ENCODE data around the gene GNA15. TPM values are rescaled to one million over a fixed set of nuclear protein-coding genes. Genes with fewer than 3 reads are reported as not detected.
"Not testable (repeated sequence)": the region's sequence is repeated elsewhere in the genome, so short reads cannot be mapped to it uniquely, and the experiment has no call there.

GNA15 gene
- total RNA-seq, 4 donors from 2014 or later, result 1.2 to 7.2 (median 2.9) TPM

DNA sequence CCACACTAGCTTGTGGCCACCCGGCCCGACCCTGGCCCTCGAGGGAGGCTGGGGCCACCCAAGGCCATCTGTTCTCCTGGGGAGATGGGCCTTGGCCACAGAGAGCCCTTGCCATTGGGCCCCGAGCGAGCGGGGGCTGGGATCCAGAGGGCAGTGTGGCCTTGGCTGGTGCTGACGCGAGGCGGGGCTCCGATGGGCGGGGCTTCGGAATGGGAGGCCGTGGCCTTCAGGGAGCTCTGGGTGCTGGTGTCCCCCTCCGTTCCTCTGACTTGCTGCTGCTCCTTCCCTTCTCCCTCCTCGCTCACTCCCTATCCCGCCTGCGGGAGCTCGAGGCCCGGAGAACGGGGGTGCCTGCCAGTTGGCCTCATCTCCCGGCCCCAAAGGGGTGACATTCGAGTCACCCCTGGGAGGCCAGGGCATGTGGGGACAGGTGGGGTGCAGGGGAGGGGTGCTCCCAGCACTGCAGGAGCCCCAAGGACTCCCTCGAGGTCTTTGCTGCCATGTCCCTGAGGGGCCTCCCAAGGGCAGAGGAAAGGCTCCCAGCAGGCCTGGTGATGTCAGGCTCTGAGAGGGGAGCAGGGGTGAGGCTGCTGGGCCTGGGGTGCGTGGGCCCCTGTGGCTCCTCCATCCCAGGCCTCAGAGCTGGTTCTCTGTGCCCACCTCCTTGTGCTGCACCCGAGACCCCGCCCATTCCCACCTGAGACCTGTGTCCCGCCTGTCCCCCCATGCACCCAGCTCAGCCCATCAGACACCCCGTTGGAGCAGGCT, 54.1 kb downstream of the GNA15 start:
- no peak for DNase-seq
- TF ChIP-seq, protein P1, sequence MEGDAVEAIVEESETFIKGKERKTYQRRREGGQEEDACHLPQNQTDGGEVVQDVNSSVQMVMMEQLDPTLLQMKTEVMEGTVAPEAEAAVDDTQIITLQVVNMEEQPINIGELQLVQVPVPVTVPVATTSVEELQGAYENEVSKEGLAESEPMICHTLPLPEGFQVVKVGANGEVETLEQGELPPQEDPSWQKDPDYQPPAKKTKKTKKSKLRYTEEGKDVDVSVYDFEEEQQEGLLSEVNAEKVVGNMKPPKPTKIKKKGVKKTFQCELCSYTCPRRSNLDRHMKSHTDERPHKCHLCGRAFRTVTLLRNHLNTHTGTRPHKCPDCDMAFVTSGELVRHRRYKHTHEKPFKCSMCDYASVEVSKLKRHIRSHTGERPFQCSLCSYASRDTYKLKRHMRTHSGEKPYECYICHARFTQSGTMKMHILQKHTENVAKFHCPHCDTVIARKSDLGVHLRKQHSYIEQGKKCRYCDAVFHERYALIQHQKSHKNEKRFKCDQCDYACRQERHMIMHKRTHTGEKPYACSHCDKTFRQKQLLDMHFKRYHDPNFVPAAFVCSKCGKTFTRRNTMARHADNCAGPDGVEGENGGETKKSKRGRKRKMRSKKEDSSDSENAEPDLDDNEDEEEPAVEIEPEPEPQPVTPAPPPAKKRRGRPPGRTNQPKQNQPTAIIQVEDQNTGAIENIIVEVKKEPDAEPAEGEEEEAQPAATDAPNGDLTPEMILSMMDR (IDR thresholded peaks at IDR 0.05), result no peak
- TF ChIP-seq POLR2A (IDR thresholded peaks at IDR 0.05), result no peak
- H3K4me1 ChIP-seq, result peaks cover 0 to 16% of the 10 kb centered on the region in 2 donors
- no peaks in the 10 kb centered on the region for H3K27me3 ChIP-seq
- intact Hi-C loops (cut with DNase I; ENCODE audit: low total_unique reads), result no loop called here
- no peak overlapping the region for H3K4me3 ChIP-seq
- no peak overlapping the region for H3K27ac ChIP-seq
- H3K9me3 ChIP-seq, result no peaks in the 10 kb centered on the region
- no peaks in the 10 kb centered on the region for H3K36me3 ChIP-seq

GRCh38 chr19:3190470-3190770, 54.6 kb downstream of the GNA15 start:
- intact Hi-C loops (cut with DNase I; ENCODE audit: low total_unique reads), result no loop called here
- H3K9me3 ChIP-seq, result no peaks in the 10 kb centered on the region
- no peaks in the 10 kb centered on the region for H3K36me3 ChIP-seq
- no peak for DNase-seq
- no peak overlapping the region for H3K27ac ChIP-seq
- H3K4me3 ChIP-seq, result no peak overlapping the region
- TF ChIP-seq, protein P1 (IDR thresholded peaks at IDR 0.05), result no peak
- TF ChIP-seq POLR2A (IDR thresholded peaks at IDR 0.05), result no peak
- H3K4me1 ChIP-seq, result peaks cover 0 to 16% of the 10 kb centered on the region in 2 donors
- H3K27me3 ChIP-seq, result no peaks in the 10 kb centered on the region

DNA sequence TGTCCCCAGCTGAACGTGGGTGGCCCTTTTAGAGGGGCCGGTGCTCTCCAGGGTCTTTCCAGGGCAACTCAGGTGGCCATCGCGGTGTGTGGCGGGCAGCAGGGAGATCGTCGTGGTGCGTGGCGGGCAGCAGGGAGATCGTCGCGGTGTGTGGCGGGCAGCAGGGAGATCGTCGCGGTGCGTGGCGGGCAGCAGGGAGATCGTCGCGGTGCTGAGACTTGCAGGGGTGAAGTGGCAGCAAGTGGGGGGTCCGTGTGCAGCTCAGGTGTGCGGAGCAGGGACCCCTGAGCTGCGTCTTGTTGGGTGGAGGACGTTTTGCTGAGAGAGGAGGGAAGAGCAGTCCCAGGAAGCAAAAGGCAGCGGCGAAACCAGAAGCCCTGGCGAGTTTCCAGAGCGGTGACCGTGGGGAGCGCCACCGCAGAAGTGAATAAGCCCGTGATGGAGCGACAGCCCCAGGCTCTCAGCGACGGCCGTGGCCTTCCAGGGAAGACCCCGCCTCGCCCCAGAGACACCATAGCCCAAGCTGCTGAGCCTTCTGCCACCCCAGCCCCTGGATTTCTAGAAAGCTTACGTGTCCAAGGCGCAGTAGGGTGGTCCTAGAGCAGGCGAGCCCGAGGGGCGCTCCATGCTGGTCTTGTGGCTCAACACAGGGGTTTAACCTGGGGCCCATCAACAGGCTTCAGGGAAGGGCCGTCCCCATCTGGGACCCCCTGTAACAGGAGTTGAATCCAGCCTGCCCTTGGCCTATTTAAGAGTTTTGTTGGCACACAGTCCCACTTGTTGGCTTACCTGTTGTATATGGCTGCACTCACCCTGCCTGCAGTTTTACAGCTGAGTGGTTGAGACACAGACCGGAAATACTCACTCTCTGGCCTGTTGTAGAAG, 55.3 kb downstream of the GNA15 start:
- Histone ChIP-seq H3K9me3 (no peaks in the 10 kb centered on the region), H3K27me3 (no peaks in the 10 kb centered on the region), H3K4me3 (no peak overlapping the region), H3K27ac (no peak overlapping the region), H3K4me1 (peaks cover 0 to 16% of the 10 kb centered on the region in 2 donors), H3K36me3 (no peaks in the 10 kb centered on the region)
- DNase-seq, result no peak
- intact Hi-C loops (cut with DNase I; ENCODE audit: low total_unique reads), result no loop called here
- TF ChIP-seq, protein P1 (IDR thresholded peaks at IDR 0.05), result no peak

DNA sequence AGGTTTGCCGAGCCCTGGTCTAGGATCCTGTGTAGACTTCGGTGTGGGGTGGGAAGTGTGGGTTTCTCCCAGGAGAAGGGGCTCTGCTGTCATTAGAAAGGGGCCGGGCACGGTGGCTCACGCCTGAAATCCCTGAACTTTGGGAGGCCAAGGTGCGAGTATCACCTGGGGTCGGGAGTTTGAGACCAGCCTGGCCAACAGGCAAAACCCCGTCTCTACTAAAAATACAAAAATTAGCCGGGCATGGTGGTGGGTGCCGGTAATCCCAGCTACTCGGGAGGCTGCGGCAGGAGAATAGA, 55.9 kb downstream of the GNA15 start:
- DNase-seq; H3K4me3 ChIP-seq; H3K9me3 ChIP-seq; H3K36me3 ChIP-seq; H3K27me3 ChIP-seq; intact Hi-C loops (cut with DNase I; ENCODE audit: low total_unique reads); H3K27ac ChIP-seq: not testable (repeated sequence)
- peaks cover 0 to 11% of the 10 kb centered on the region in 2 donors for H3K4me1 ChIP-seq

DNA sequence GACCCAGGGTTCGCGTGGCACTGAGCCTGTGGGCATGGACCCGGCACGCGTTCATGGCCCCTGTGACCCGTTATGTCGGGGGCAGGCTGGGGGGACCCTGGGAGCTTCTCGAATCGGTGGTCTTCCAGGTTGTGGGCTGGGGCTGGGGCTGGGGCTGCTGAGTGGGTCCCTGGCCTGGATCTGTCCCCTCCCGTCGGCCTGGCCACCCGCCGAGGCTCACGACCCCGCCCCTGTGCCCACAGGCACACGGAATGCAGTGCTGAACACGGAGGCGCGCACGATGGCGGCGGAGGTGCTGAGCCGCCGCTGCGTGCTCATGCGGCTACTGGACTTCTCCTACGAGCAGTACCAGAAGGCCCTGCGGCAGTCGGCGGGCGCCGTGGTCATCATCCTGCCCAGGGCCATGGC, 56.4 kb downstream of the GNA15 start:
- Histone ChIP-seq H3K36me3 (no peaks in the 10 kb centered on the region), H3K27me3 (no peaks in the 10 kb centered on the region), H3K4me3 (no peak overlapping the region), H3K27ac (no peak overlapping the region), H3K9me3 (no peaks in the 10 kb centered on the region), H3K4me1 (peaks cover 0 to 6% of the 10 kb centered on the region in 2 donors)
- TF ChIP-seq, protein P1 (IDR thresholded peaks at IDR 0.05), result no peak
- no peak for TF ChIP-seq POLR2A (IDR thresholded peaks at IDR 0.05)
- no peak for DNase-seq
- intact Hi-C loops (cut with DNase I; ENCODE audit: low total_unique reads), result no loop called here
